DND-41 (cell line): ENCODE results near the gene RPS6KB2.

Source experiments
- ATAC-seq: fragments of 200-7000 bp; cut with Tn5 transposase; 3 replicates; pipeline ENCODE4 v1.9.1; 2021; ENCODE audit warnings: low read depth; ENCODE audit not compliant: insufficient read depth
- DNase-seq: peaks from one replicate; pipeline ENCODE4 v3.0.0-alpha.2; 2020
- H2AFZ ChIP-seq: 2 replicates; pipeline ENCODE4 v1.6.0; 2012; ENCODE audit warnings: low read depth, low read length
- H3K27ac ChIP-seq: 2 replicates; pipeline ENCODE4 v1.5.1; 2012; ENCODE audit warnings: low read length, inconsistent platforms
- H3K27me3 ChIP-seq: fragments of 200-600 bp; sonication (generic); 2 replicates; pipeline ENCODE4 v1.6.0; 2012; ENCODE audit warnings: low read length, mild to moderate bottlenecking, inconsistent platforms; ENCODE audit not compliant: insufficient read depth, poor library complexity
- H3K36me3 ChIP-seq: 2 replicates; pipeline ENCODE4 v1.5.1; 2012; ENCODE audit warnings: low read length, inconsistent platforms; ENCODE audit not compliant: insufficient read depth
- H3K4me1 ChIP-seq: 2 replicates; pipeline ENCODE4 v1.5.1; 2012; ENCODE audit warnings: mild to moderate bottlenecking, low read length; ENCODE audit not compliant: insufficient read depth
- H3K4me2 ChIP-seq: 2 replicates; pipeline ENCODE4 v1.6.0; 2012; ENCODE audit warnings: mild to moderate bottlenecking, moderate library complexity, low read length, inconsistent platforms; ENCODE audit not compliant: insufficient read depth
- H3K4me3 ChIP-seq, 2 experiments: fragments of 200-600 bp in 1 of 2; shearing (Covaris generic) in 1 of 2; 2 replicates each; pipeline ENCODE4 v1.5.1; 2012 to 2016; ENCODE audit warnings: inconsistent platforms in 2 of 2, low read length in 2 of 2, mild to moderate bottlenecking in 2 of 2, low read depth in 1 of 2, moderate library complexity in 1 of 2
- H3K79me2 ChIP-seq: 2 replicates; pipeline ENCODE4 v1.6.0; 2012; ENCODE audit warnings: low read length, inconsistent platforms; ENCODE audit not compliant: insufficient read depth
- H3K9ac ChIP-seq: 2 replicates; pipeline ENCODE4 v1.6.0; 2012; ENCODE audit warnings: low read depth, mild to moderate bottlenecking, inconsistent platforms, low read length, moderate library complexity
- H3K9me3 ChIP-seq: 2 replicates; pipeline ENCODE4 v1.5.1; 2012; ENCODE audit warnings: low read length, moderate library complexity, mild to moderate bottlenecking, inconsistent platforms; ENCODE audit not compliant: insufficient read depth, severe bottlenecking
- H4K20me1 ChIP-seq: 2 replicates; pipeline ENCODE4 v1.6.0; 2012; ENCODE audit warnings: low read length; ENCODE audit not compliant: insufficient read depth
- EZH2 ChIP-seq: IDR thresholded peaks from 3 replicates; pipeline ENCODE4 v1.6.1; 2012; ENCODE audit warnings: borderline replicate concordance, low read depth, mild to moderate bottlenecking, moderate library complexity, low read length, inconsistent platforms; ENCODE audit not compliant: severe bottlenecking
- TF ChIP-seq, protein P1 (sequence below): IDR thresholded peaks from 2 replicates; pipeline ENCODE4 v1.5.1; 2012; ENCODE audit warnings: borderline replicate concordance, low read length, moderate library complexity, mild to moderate bottlenecking; ENCODE audit not compliant: poor library complexity, severe bottlenecking; ENCODE audit errors: extremely low read depth

The RPS6KB2 gene

DNA sequence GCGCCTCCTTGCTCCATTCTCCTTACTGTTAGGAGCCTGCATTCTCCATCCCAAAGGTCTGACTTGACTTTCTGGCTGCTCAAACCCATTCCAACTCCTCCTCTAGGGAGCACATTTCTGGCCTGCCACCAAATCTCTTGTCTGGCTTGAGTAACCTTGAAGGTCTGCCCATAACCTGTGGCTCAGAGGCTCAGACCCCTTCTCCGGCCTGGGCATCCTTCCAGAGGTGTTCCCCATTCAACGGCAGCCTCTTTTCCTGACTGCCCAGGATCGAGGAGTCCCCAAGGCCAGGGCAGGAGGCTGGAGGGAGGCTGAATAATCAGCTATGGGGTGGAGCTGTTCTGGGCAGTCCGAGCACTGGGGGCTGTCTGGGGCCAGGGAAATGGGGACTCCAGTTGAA lies 34.3 kb upstream of the RPS6KB2 start:
- peaks cover 57% of the 10 kb centered on the region for H3K36me3 ChIP-seq
- H3K4me1 ChIP-seq: peaks cover 74% of the 10 kb centered on the region
- no peak overlapping the region for H2AFZ ChIP-seq
- peak overlapping the region; percentile 21; the same call in 1 of the 2 replicates for H3K9ac ChIP-seq
- peak overlapping the region; percentile 49; the same call in 1 of the 2 replicates for H3K4me2 ChIP-seq
- no peak overlapping the region for H3K27ac ChIP-seq
- TF ChIP-seq EZH2: no peak
- TF ChIP-seq, protein P1, sequence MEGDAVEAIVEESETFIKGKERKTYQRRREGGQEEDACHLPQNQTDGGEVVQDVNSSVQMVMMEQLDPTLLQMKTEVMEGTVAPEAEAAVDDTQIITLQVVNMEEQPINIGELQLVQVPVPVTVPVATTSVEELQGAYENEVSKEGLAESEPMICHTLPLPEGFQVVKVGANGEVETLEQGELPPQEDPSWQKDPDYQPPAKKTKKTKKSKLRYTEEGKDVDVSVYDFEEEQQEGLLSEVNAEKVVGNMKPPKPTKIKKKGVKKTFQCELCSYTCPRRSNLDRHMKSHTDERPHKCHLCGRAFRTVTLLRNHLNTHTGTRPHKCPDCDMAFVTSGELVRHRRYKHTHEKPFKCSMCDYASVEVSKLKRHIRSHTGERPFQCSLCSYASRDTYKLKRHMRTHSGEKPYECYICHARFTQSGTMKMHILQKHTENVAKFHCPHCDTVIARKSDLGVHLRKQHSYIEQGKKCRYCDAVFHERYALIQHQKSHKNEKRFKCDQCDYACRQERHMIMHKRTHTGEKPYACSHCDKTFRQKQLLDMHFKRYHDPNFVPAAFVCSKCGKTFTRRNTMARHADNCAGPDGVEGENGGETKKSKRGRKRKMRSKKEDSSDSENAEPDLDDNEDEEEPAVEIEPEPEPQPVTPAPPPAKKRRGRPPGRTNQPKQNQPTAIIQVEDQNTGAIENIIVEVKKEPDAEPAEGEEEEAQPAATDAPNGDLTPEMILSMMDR: no peak
- DNase-seq (no peak), ATAC-seq (no peak)
- no peaks in the 10 kb centered on the region for H3K9me3 ChIP-seq
- H3K4me3 ChIP-seq: no peak overlapping the region
- peaks cover 75% of the 10 kb centered on the region for H3K79me2 ChIP-seq
- peaks cover 54% of the 10 kb centered on the region for H4K20me1 ChIP-seq
- no peaks in the 10 kb centered on the region for H3K27me3 ChIP-seq

DNA sequence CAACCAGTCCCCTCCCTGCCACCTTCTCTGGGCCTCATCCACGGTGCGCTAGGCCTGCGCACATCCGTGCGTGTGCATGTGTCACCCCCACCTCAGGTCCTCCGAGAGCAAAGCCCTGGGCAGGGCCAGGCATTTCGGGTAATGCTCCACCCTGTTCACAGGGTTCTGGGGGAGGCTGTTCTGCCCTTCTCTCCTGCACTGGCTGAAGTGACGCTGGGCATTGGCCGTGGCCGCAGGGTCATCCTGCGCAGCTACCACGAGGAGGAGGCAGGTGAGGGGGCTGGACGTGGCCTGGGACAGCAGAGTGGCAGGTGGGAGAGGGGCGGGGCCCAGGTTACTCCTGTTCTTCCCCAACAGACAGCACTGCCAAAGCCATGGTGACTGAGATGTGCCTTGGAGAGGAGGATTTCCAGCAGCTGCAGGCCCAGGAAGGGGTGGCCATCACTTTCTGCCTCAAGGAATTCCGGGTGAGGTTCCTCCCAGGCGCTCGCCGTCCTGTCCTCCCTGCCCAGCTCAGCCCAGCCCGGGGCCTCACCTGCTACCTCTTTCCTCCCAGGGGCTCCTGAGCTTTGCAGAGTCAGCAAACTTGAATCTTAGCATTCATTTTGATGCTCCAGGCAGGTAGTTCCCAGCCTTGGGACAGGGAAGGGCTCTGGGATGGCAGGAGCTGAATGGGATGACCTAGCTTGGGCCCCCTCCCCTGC lies 32.6 kb upstream of the RPS6KB2 start:
- Histone ChIP-seq H3K4me3 (no peak overlapping the region), H3K9ac (0 out of 2 replicates have a peak overlapping the region, but pooled peaks have one; percentile 12), H3K27me3 (no peaks in the 10 kb centered on the region), H4K20me1 (peaks cover 69% of the 10 kb centered on the region), H3K9me3 (no peaks in the 10 kb centered on the region), H3K4me2 (0 out of 2 replicates have a peak overlapping the region, but pooled peaks have one; percentile 37), H3K27ac (peak overlapping the region; percentile 58; the same call in 1 of the 2 replicates), H3K79me2 (peaks cover 86% of the 10 kb centered on the region), H2AFZ (no peak overlapping the region), H3K36me3 (peaks cover 74% of the 10 kb centered on the region), H3K4me1 (peaks cover 83% of the 10 kb centered on the region)
- DNase-seq (no peak), ATAC-seq (no peak)
- TF ChIP-seq, protein P1: no peak
- TF ChIP-seq EZH2: no peak

DNA sequence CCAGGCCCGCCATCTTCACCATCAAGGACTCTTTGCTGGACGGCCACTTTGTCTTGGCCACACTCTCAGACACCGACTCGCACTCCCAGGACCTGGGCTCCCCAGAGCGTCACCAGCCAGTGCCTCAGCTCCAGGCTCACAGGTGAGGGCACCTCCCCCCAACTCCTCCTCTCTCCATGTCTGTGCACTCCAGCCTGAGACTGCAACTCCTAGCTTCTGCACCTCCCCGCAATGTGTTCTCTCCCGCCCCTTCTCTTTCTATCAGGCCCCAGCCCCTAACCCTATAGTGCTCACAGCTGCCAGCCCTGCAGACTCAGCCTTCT lies 32.1 kb upstream of the RPS6KB2 start:
- ATAC-seq (no peak), DNase-seq (no peak)
- Histone ChIP-seq H3K79me2 (peaks cover 86% of the 10 kb centered on the region), H3K9ac (0 out of 2 replicates have a peak overlapping the region, but pooled peaks have one; percentile 12), H3K4me1 (peaks cover 81% of the 10 kb centered on the region), H3K36me3 (peaks cover 77% of the 10 kb centered on the region), H2AFZ (no peak overlapping the region), H3K4me3 (no peak overlapping the region), H4K20me1 (peaks cover 74% of the 10 kb centered on the region), H3K27me3 (no peaks in the 10 kb centered on the region), H3K9me3 (no peaks in the 10 kb centered on the region), H3K27ac (peak overlapping the region; percentile 58; the same call in 1 of the 2 replicates), H3K4me2 (peak overlapping the region; percentile 37; the same call in 1 of the 2 replicates)
- TF ChIP-seq EZH2: no peak
- TF ChIP-seq, protein P1: no peak
